SK-N-SH (cell line): ENCODE data around the gene ARL6IP4. TPM values are rescaled to one million over a fixed set of nuclear protein-coding genes. Genes with fewer than 3 reads are reported as not detected.

ENCODE experiments used
- CTCF ChIA-PET: fragments of 300-600, 350-600 bp; formaldehyde crosslinking; extraction: SDS; loops from one replicate; lab custom pipeline; 2021; lab: Yijun Ruan, JAX
- POLR2A ChIA-PET: fragments of 350-600 bp; sonication (Branson Sonifier 250); formaldehyde crosslinking; extraction: SDS; loops from one replicate; lab custom pipeline; 2020; ENCODE audit warnings: antibody characterized with exemption, inconsistent platforms; lab: Yijun Ruan, JAX
- DNase-seq: peaks from one replicate; pipeline ENCODE4 v3.0.0; 2012
- H2AFZ ChIP-seq: fragments of 200-600 bp; sonication (generic); 2 replicates; pipeline ENCODE4 v1.8.1; 2016; ENCODE audit warnings: antibody characterized with exemption, mild to moderate bottlenecking, low read depth
- H3F3A ChIP-seq: fragments of 200-600 bp; sonication (generic); replicated peaks from 2 replicates; pipeline ENCODE3; 2016; ENCODE audit warnings: antibody characterized with exemption, mild to moderate bottlenecking; ENCODE audit not compliant: insufficient read depth
- H3K27ac ChIP-seq, 2 experiments: fragments of 200-500 bp in 1 of 2; fragments of 200-600 bp in 1 of 2; sonication (Bioruptor generic) in 1 of 2; sonication (generic), shearing (Covaris generic) in 1 of 2; 2 replicates each; pipeline versions ENCODE4 v1.5.1 to v1.6.1; 2014 to 2016; ENCODE audit warnings: low read depth in 2 of 2, inconsistent platforms in 1 of 2, low read length in 1 of 2, mild to moderate bottlenecking in 1 of 2, mixed read lengths in 1 of 2
- H3K27me3 ChIP-seq: fragments of 200-600 bp; sonication (generic), shearing (Covaris generic); 2 replicates; pipeline ENCODE4 v1.6.1; 2016; ENCODE audit warnings: mixed run types; ENCODE audit not compliant: insufficient read depth
- H3K36me3 ChIP-seq, 2 experiments: fragments of 200-500 bp in 1 of 2; fragments of 200-600 bp in 1 of 2; sonication (Bioruptor generic) in 1 of 2; sonication (generic) in 1 of 2; replicated peaks in 1 of 2; 2 replicates each; pipeline versions ENCODE3 to v1.5.1; 2014 to 2016; ENCODE audit warnings: low read length in 1 of 2, mild to moderate bottlenecking in 1 of 2; ENCODE audit not compliant: insufficient read depth in 2 of 2, control insufficient read depth in 1 of 2
- H3K4me1 ChIP-seq, 2 experiments: fragments of 200-500 bp in 1 of 2; fragments of 200-600 bp in 1 of 2; sonication (Bioruptor generic) in 1 of 2; sonication (generic), shearing (Covaris generic) in 1 of 2; 2 replicates each; pipeline versions ENCODE4 v1.5.1 to v1.6.1; 2014 to 2016; ENCODE audit warnings: low read depth in 1 of 2, low read length in 1 of 2, mixed run types in 1 of 2; ENCODE audit not compliant: insufficient read depth in 2 of 2, control insufficient read depth in 1 of 2
- H3K4me2 ChIP-seq: fragments of 200-600 bp; sonication (generic), shearing (Covaris generic); 2 replicates; pipeline ENCODE4 v1.6.1; 2017; ENCODE audit warnings: mixed run types
- H3K4me3 ChIP-seq, 2 experiments: fragments of 200-500 bp in 1 of 2; fragments of 200-600 bp in 1 of 2; sonication (Bioruptor generic) in 1 of 2; sonication (generic), shearing (Covaris generic) in 1 of 2; 2 replicates each; pipeline versions ENCODE4 v1.5.1 to v1.8.1; 2014 to 2016; ENCODE audit warnings: low read depth in 2 of 2, inconsistent platforms in 1 of 2, low read length in 1 of 2, mild to moderate bottlenecking in 1 of 2, mixed read lengths in 1 of 2, moderate library complexity in 1 of 2
- H3K79me2 ChIP-seq: fragments of 200-600 bp; sonication (generic); 2 replicates; pipeline ENCODE4 v1.8.1; 2017; ENCODE audit warnings: mild to moderate bottlenecking; ENCODE audit not compliant: insufficient read depth
- H3K9ac ChIP-seq: fragments of 200-600 bp; sonication (generic); 2 replicates; pipeline ENCODE4 v1.6.1; 2017; ENCODE audit warnings: mixed run types
- H3K9me2 ChIP-seq: fragments of 200-600 bp; sonication (generic); 2 replicates; pipeline ENCODE4 v1.6.1; 2017; ENCODE audit warnings: mixed run types
- H3K9me3 ChIP-seq: fragments of 200-600 bp; sonication (generic); 2 replicates; pipeline ENCODE4 v1.6.1; 2017; ENCODE audit warnings: mixed run types, mild to moderate bottlenecking, moderate library complexity
- H4K20me1 ChIP-seq: fragments of 200-600 bp; sonication (generic); 2 replicates; pipeline ENCODE4 v1.6.1; 2017; ENCODE audit warnings: mild to moderate bottlenecking, mixed run types; ENCODE audit not compliant: insufficient read depth
- ELF1 ChIP-seq: IDR thresholded peaks from 2 replicates; pipeline ENCODE4 v1.4.0; 2012
- EP300 ChIP-seq, 2 experiments: IDR thresholded peaks; 2 replicates each; pipeline versions ENCODE4 v1.4.0 to v1.6.1; 2012; ENCODE audit warnings: borderline replicate concordance in 1 of 2, low read depth in 1 of 2, low read length in 1 of 2
- EZH2phosphoT487 ChIP-seq: fragments of 200-600 bp; sonication (generic); IDR thresholded peaks from 2 replicates; pipeline ENCODE4 v1.6.1; 2017; ENCODE audit warnings: low read depth, mixed run types, mild to moderate bottlenecking, antibody characterized with exemption, moderate library complexity, borderline replicate concordance
- FOSL2 ChIP-seq: IDR thresholded peaks from 2 replicates; pipeline ENCODE4 v1.4.0; 2012; ENCODE audit warnings: low read depth, mild to moderate bottlenecking, moderate library complexity, borderline replicate concordance
- FOXM1 ChIP-seq: IDR thresholded peaks from 2 replicates; pipeline ENCODE4 v1.4.0; 2012; ENCODE audit warnings: low read depth, mild to moderate bottlenecking
- GABPA ChIP-seq: IDR thresholded peaks from 2 replicates; pipeline ENCODE4 v1.4.0; 2012; ENCODE audit warnings: low read depth, mild to moderate bottlenecking
- IRF3 ChIP-seq: fragments of 150-350 bp; IDR thresholded peaks from 2 replicates; pipeline ENCODE4 v1.6.1; 2016; ENCODE audit warnings: mild to moderate bottlenecking, low read depth, low read length
- MEF2A ChIP-seq: IDR thresholded peaks from 2 replicates; pipeline ENCODE4 v1.4.0; 2012; ENCODE audit warnings: low read depth, borderline replicate concordance
- MXI1 ChIP-seq: IDR thresholded peaks from 2 replicates; pipeline ENCODE4 v1.6.1; 2012; ENCODE audit warnings: mild to moderate bottlenecking, low read depth, low read length, improper control_type of control experiment
- PBX3 ChIP-seq: IDR thresholded peaks from 2 replicates; pipeline ENCODE4; 2012
- RAD21 ChIP-seq: IDR thresholded peaks from 2 replicates; pipeline ENCODE4 v1.6.1; 2012; ENCODE audit warnings: mild to moderate bottlenecking, low read length
- RCOR1 ChIP-seq: fragments of 150-350 bp; IDR thresholded peaks from 2 replicates; pipeline ENCODE4 v1.6.1; 2017; ENCODE audit warnings: antibody characterized with exemption, low read length
- RFX5 ChIP-seq: IDR thresholded peaks from 2 replicates; pipeline ENCODE4 v1.6.1; 2012; ENCODE audit warnings: mild to moderate bottlenecking, improper control_type of control experiment, low read length
- TEAD4 ChIP-seq: IDR thresholded peaks from 2 replicates; pipeline ENCODE4 v1.4.0; 2012; ENCODE audit warnings: mild to moderate bottlenecking, borderline replicate concordance; ENCODE audit not compliant: insufficient read depth
- WGBS: methylation state at CpG from one replicate; pipeline ENCODE4 v1.1.6; 2017; ENCODE audit warnings: low lambda C conversion rate; 5-methylcytosine and 5-hydroxymethylcytosine counted together
- polyA plus RNA-seq, 3 experiments: library from polyadenylated mRNA; depleted of rRNA; stranded (reverse); fragments of >200 nt; gene quantifications; 2 replicates each; pipeline ENCODE4 v1.2.3, GENCODE V29; 2012
- TF ChIP-seq, protein P1 (sequence below): IDR thresholded peaks from 2 replicates; pipeline ENCODE4 v1.4.0; 2012; ENCODE audit warnings: low read depth, borderline replicate concordance
- TF ChIP-seq, protein P2 (sequence below): fragments of 150-350 bp; IDR thresholded peaks from 2 replicates; pipeline ENCODE4 v1.6.1; 2017; ENCODE audit warnings: antibody characterized with exemption, low read length, low read depth, borderline replicate concordance
- TF ChIP-seq, protein P3 (sequence below): IDR thresholded peaks from 2 replicates; pipeline ENCODE4 v1.4.0; 2012; ENCODE audit warnings: low read depth

The ARL6IP4 gene
- polyA plus RNA-seq, 1 of the 3 experiments (the other 2 are of a cell fraction) = 370 TPM

DNA sequence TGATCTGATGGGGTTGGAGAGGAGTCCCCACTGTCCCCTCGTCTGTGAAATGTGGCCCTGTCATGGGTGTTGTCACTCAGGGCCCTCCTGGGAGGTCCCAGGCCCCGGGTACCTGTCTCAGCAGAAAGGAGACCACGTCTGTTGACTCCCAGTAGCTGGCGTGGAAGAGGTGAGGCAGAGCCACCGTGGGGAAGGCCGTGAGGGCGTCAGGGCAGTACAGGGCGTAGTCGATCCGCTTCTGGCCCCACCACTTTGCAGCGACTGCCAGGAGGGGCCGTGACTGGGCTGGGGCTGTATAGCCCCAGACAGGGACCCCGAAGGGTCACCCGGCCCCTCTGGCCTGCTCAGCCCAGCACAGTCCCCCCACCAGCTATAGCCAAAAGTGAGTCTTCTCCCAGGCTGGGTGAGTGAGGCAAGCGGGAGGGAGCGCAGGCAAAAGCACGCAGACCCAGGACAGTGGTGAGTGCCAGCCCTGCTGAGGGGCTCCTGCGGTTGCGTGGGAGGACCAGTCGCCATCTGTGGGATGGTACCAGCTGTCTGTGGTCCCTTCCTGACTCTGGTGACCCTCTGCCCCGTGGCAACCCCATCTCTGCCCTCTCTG lies 8.2 kb downstream of the ARL6IP4 start:
- no peaks in the 10 kb centered on the region for H3K9me2 ChIP-seq
- DNase-seq = no peak
- H3K4me1 ChIP-seq = no peaks in the 10 kb centered on the region
- H3F3A ChIP-seq = peaks cover 7% of the 10 kb centered on the region
- no peak overlapping the region for H3K9ac ChIP-seq
- no peaks in the 10 kb centered on the region for H3K27me3 ChIP-seq
- ChIA-PET POLR2A (interaction anchor here (1.8 kb wide), 1 partner anchor 9 kb away, joined by 6 read pairs; no protein-coding TSS in a partner anchor), CTCF (interaction anchor here (1.4 to 1.6 kb wide), 2 partner anchors 54 to 84 kb away, joined by 3 to 5 read pairs; no protein-coding TSS in a partner anchor)
- H3K9me3 ChIP-seq = no peaks in the 10 kb centered on the region
- 95% methylated on average over 15 of the region's 21 CpGs for WGBS
- H4K20me1 ChIP-seq = no peaks in the 10 kb centered on the region
- H2AFZ ChIP-seq = no peak overlapping the region
- no peak overlapping the region for H3K4me2 ChIP-seq
- H3K36me3 ChIP-seq = peaks cover 0 to 3% of the 10 kb centered on the region in 2 experiments
- no peak for TF ChIP-seq EP300 (IDR thresholded peaks at IDR 0.05; ENCODE audit: borderline replicate concordance in 1 of 2, low read depth in 1 of 2, low read length in 1 of 2)
- no peak for TF ChIP-seq FOSL2
- no peak for TF ChIP-seq PBX3
- no peak for TF ChIP-seq ELF1
- TF ChIP-seq EZH2phosphoT487 = no peak
- TF ChIP-seq, protein P1, sequence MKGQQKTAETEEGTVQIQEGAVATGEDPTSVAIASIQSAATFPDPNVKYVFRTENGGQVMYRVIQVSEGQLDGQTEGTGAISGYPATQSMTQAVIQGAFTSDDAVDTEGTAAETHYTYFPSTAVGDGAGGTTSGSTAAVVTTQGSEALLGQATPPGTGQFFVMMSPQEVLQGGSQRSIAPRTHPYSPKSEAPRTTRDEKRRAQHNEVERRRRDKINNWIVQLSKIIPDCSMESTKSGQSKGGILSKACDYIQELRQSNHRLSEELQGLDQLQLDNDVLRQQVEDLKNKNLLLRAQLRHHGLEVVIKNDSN = no peak
- TF ChIP-seq RCOR1 = no peak
- TF ChIP-seq TEAD4 = no peak
- TF ChIP-seq RFX5 = no peak
- no peak for TF ChIP-seq RAD21
- TF ChIP-seq, protein P2, sequence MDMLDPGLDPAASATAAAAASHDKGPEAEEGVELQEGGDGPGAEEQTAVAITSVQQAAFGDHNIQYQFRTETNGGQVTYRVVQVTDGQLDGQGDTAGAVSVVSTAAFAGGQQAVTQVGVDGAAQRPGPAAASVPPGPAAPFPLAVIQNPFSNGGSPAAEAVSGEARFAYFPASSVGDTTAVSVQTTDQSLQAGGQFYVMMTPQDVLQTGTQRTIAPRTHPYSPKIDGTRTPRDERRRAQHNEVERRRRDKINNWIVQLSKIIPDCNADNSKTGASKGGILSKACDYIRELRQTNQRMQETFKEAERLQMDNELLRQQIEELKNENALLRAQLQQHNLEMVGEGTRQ = no peak
- TF ChIP-seq IRF3 = no peak
- TF ChIP-seq GABPA = no peak
- no peak for TF ChIP-seq MXI1
- TF ChIP-seq, protein P3, sequence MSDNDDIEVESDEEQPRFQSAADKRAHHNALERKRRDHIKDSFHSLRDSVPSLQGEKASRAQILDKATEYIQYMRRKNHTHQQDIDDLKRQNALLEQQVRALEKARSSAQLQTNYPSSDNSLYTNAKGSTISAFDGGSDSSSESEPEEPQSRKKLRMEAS = no peak
- TF ChIP-seq MEF2A = no peak
- no peak for TF ChIP-seq FOXM1
- H3K27ac ChIP-seq = no peak overlapping the region
- H3K79me2 ChIP-seq = no peaks in the 10 kb centered on the region
- H3K4me3 ChIP-seq = no peak overlapping the region
